ENCODE results near the gene ACE.
"Not testable (repeated sequence)": the region's sequence is repeated elsewhere in the genome, so short reads cannot be mapped to it uniquely, and the experiment has no call there.

ACE gene

DNA sequence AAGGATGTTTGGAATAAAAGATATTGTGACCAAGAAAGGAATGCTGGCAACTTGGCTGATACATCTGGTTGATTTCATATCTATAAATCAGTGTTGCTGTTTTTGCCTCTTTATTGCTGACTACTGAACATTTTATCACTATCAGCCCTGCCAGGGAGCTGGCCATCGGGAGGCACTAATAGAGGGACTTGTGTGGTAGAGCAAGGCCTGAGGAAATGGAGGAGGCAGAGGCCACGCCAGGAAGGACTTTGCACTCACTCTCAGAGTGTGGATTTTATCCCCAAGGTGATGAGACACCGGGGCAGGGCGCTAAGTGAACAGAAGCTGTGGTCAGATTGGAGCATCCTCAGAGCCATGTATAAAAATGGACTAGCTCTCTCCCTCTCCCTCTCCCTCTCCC, 21.4 kb upstream of the ACE start:
- FAIRE-seq (no peak), DNase-seq (ENCODE audit: insufficient read length) (no peak)
- no peak for TF ChIP-seq TAF1 (IDR thresholded peaks at IDR 0.05; ENCODE audit: borderline replicate concordance, low read depth, low read length)
- no peak for TF ChIP-seq POLR2A (IDR thresholded peaks at IDR 0.05; ENCODE audit: low read depth, low read length)
- TF ChIP-seq POLR2AphosphoS5 (IDR thresholded peaks at IDR 0.05; ENCODE audit: low read depth, low read length): no peak

DNA sequence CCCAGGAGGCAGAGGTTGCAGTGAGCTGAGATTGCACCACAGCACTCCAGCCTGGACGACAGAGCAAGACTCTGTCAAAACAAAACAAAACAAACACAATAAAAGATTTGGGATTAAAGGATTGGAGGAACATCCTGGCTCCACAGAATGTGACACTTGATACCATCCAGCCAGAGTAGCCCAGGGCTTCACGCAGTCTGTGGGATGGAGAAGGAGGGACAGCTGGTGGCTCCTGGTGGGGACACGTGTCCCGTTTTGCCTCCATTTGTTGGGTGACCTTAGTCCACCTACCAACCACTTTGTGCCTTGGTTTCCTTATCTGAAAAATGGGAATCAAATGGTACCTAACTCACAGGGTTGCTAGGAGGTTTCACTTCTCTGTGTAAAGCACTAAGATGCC, 18.4 kb upstream of the ACE start:
- DNase-seq (ENCODE audit: insufficient read length): no peak
- TF ChIP-seq POLR2AphosphoS5 (IDR thresholded peaks at IDR 0.05; ENCODE audit: low read depth, low read length) (no peak), TAF1 (IDR thresholded peaks at IDR 0.05; ENCODE audit: borderline replicate concordance, low read depth, low read length) (no peak), POLR2A (IDR thresholded peaks at IDR 0.05; ENCODE audit: low read depth, low read length) (no peak)
- FAIRE-seq: no peak

DNA sequence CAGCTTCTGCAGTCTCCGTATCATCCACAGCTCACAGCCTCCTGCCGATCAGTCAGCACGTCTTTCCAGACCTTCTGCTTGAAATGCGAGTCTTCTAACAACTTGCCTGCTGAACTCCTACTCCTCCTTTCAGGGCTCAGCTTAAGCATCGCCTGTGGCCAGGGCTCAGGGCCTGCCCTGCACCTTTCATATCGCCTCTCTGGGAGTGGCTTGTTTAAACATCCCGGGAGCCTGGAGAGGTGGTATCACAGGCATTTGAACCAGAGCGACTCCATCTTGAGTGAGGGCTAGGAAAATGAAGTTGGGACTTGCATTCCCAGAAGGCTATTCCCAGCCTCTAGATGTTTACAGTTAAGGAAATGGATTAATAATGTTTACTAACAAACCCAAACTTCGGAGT, 16.8 kb upstream of the ACE start:
- DNase-seq (ENCODE audit: insufficient read length): no peak
- FAIRE-seq: no peak
- TF ChIP-seq POLR2A (IDR thresholded peaks at IDR 0.05; ENCODE audit: low read depth, low read length): no peak

DNA sequence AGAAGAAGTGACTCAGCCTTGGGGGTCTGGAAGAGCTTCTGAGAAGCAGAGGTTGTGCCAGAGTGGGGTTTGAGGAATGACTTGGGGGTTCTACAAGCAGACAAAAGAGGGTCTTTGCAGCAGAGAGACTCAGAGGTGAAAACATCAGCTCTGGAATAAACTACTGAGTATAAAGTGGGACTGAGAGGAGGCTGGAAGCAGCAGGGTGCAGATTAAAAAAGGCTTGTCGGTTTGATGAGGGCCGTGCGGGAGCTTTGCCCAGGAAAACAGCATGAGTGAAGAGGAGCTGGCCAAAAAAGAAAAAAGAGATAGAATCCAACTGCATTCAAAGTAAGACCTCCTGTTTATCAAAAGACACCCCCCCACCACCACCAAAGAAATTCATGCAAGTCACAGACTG, 13.1 kb upstream of the ACE start:
- TF ChIP-seq POLR2A (IDR thresholded peaks at IDR 0.05; ENCODE audit: low read depth, low read length): no peak
- TF ChIP-seq POLR2AphosphoS5 (IDR thresholded peaks at IDR 0.05; ENCODE audit: low read depth, low read length): no peak
- TF ChIP-seq TAF1 (IDR thresholded peaks at IDR 0.05; ENCODE audit: borderline replicate concordance, low read depth, low read length): no peak
- DNase-seq (ENCODE audit: insufficient read length) (no peak), FAIRE-seq (no peak)

DNA sequence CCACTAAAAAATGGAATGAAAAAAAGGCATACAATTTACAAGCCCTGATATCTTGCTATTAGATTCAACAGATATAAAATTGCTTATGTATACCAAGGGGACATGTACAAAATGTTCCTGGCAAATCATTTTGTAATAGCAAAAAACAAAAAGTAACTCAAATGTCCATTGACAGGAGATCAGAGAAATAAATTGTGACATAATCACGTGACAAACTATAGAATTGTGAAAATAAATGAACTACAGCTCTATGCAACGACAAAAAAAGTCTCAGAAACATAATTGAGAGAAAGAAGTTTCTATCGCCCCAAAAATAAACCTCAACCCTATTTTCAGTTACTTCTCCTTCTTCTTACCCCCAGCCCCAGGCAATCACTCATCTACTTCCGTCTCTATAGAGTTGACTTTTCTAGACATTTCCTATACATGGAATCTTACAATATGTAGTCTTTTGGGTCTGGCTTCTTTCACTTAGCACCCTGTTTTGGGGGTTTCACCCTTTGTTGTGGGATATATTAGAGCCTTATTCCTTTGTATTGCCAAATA, 12.1 kb upstream of the ACE start:
- FAIRE-seq (no peak), DNase-seq (ENCODE audit: insufficient read length) (no peak)
- no peak for TF ChIP-seq TAF1 (IDR thresholded peaks at IDR 0.05; ENCODE audit: borderline replicate concordance, low read depth, low read length)
- no peak for TF ChIP-seq POLR2A (IDR thresholded peaks at IDR 0.05; ENCODE audit: low read depth, low read length)
- no peak for TF ChIP-seq POLR2AphosphoS5 (IDR thresholded peaks at IDR 0.05; ENCODE audit: low read depth, low read length)

DNA sequence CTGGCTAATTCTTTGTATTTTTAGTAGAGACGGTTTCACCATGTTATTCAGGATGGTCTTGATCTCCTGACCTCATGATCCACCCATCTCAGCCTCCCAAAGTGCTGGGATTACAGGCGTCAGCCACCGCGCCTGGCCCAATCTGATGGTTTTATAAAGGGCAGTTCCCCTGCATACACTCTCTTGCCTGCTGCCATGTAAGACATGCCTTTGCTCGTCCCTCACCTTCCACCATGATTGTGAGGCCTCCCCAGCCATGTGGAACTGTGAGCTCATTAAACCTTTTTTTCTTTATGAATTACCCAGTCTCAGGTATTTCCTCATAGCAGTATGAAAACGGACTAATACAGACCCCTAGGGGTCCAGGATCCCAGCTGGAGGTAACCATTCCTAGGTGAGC, 8.8 kb upstream of the ACE start:
- not testable (repeated sequence) for FAIRE-seq; DNase-seq (ENCODE audit: insufficient read length)

DNA sequence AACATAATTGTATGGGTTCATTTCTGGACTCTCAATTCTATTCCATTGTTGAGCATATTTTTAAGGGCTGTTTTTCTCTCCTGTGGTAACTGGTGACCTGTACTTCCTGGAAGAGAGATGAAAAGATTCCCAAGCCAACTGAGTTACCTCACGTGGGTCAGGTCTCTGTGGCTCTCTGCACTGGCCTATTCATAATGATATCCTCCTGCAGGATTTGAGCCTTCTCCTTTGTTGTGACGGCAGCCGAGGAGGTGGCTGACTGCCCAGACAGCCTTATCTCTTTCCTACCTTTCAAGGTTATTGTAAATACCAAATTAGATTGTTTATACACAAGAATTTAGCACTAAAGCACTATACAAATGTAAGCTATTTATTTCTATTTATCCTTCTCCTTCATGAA, 2.7 kb upstream of the ACE start:
- FAIRE-seq: no peak

DNA sequence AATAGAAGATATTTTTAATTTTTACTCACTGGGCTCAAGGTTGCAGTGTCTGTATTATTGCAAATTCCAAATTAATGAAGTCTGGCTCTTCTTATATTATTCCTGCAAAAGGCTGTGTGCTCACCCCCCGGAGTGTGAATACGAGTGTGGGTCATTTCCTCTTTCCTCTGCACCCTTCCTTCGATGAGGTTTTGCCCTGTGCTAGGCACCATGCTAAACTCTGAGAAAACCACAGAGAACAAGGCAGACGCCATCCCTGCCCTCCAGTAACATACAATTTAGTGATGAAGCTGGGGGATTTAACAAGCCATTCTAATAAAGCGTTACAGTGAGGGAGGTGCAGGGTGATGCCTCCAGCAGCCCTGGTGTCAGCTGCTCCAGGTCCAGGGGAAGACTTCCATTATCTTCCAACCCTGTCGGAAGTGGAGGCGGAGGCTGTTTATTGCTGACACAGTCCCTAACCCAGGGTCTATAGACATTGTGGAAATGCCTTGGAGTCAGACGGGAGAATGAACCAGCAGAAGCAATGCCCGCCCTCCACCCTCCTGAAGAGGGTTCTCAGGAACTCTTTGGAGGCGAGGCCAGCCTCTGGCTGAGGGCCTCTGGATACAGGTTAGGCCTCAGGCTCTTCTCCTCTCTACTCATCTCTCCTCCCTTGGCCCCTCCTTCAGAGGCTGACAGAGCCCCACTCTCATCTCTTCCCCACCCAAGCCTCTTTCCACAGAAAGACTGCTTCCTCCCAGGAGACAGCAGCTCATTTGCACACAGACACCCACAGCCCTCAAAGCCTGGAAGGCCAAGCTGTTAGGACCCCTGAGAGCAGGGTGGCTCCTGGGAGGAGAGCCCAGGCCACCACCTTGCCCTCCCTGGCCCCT, 2.0 kb upstream of the ACE start:
- no peak for FAIRE-seq
- DNase-seq (ENCODE audit: insufficient read length): no peak
- TF ChIP-seq TAF1 (IDR thresholded peaks at IDR 0.05; ENCODE audit: borderline replicate concordance, low read depth, low read length) (no peak), POLR2A (IDR thresholded peaks at IDR 0.05; ENCODE audit: low read depth, low read length) (no peak), POLR2AphosphoS5 (IDR thresholded peaks at IDR 0.05; ENCODE audit: low read depth, low read length) (no peak)

More for the DNA sequence above, 2.7 kb upstream of the ACE start:
- no peak for DNase-seq (ENCODE audit: insufficient read length)
- TF ChIP-seq POLR2A (IDR thresholded peaks at IDR 0.05; ENCODE audit: low read depth, low read length): no peak
- TF ChIP-seq POLR2AphosphoS5 (IDR thresholded peaks at IDR 0.05; ENCODE audit: low read depth, low read length): no peak
- no peak for TF ChIP-seq TAF1 (IDR thresholded peaks at IDR 0.05; ENCODE audit: borderline replicate concordance, low read depth, low read length)

DNA sequence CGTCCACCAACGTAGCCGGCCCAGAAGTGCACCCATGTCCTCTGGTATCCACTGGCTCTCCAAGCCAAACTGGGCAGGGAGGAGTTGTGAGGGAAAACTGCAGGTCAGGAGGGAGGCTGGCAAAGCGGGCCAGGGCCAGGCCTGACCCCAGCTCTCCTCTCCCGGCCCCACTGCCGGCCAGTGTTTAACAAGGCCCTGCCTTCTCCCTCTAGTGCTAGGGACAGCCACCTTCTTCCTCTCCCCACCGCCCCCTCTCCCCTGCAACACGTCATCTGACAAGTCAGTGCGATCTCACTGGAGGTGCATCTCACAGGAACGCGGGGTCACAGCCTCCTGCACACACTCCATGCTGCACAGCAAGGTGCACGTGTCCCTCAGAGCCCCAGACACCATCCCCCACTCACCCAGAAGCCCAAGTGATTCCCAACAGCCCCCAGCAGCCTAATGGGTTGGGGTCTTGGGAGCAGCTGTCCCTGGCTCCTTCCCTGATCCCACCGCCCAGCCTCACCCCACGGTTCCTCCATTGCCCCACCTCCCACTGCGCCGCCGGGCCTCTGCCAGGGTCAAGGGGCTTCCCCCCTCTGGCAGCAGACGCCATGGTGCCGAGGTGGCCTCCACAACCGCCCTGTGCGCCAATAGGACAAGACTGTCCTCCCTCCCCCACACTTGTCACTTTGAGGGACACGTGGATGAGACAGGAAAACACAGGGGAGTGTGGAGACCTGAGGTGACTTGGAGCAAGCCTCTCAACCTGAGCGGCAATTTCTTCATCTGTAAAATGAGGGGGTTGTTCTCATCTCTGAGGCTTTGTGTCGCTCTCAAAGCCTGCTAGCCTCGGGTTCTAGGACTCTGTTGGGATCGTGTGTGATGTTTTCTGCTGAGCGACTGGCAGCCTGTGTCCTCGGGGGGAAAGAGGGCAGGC, 1.1 kb upstream of the ACE start:
- DNase-seq (ENCODE audit: insufficient read length): no peak
- FAIRE-seq: no peak
- no peak for TF ChIP-seq POLR2AphosphoS5 (IDR thresholded peaks at IDR 0.05; ENCODE audit: low read depth, low read length)
- TF ChIP-seq TAF1 (IDR thresholded peaks at IDR 0.05; ENCODE audit: borderline replicate concordance, low read depth, low read length): no peak
- no peak for TF ChIP-seq POLR2A (IDR thresholded peaks at IDR 0.05; ENCODE audit: low read depth, low read length)

DNA sequence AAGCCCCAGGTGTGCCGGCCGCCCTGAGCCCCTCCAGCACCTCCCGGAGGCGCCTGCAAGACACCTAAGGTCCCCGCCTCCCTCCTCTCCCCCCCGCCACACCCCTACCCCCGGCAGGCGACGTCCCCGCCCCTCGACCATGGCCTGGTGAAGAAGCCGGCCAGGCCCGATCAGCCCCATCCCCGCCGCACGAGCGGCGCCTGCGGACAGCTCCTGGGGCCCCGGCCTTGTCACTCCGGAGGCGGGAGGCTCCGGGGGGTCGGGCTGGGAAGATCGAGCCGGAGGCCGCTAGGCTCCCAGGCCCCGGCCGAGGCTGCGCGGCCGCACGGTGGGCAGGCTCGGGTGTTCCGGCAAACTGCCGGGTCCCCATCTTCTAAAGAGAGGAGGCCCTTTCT, 405 bp upstream of the ACE start:
- no peak for DNase-seq (ENCODE audit: insufficient read length)
- no peak for FAIRE-seq
- TF ChIP-seq TAF1 (IDR thresholded peaks at IDR 0.05; ENCODE audit: borderline replicate concordance, low read depth, low read length) (no peak), POLR2A (IDR thresholded peaks at IDR 0.05; ENCODE audit: low read depth, low read length) (no peak), POLR2AphosphoS5 (IDR thresholded peaks at IDR 0.05; ENCODE audit: low read depth, low read length) (no peak)

DNA sequence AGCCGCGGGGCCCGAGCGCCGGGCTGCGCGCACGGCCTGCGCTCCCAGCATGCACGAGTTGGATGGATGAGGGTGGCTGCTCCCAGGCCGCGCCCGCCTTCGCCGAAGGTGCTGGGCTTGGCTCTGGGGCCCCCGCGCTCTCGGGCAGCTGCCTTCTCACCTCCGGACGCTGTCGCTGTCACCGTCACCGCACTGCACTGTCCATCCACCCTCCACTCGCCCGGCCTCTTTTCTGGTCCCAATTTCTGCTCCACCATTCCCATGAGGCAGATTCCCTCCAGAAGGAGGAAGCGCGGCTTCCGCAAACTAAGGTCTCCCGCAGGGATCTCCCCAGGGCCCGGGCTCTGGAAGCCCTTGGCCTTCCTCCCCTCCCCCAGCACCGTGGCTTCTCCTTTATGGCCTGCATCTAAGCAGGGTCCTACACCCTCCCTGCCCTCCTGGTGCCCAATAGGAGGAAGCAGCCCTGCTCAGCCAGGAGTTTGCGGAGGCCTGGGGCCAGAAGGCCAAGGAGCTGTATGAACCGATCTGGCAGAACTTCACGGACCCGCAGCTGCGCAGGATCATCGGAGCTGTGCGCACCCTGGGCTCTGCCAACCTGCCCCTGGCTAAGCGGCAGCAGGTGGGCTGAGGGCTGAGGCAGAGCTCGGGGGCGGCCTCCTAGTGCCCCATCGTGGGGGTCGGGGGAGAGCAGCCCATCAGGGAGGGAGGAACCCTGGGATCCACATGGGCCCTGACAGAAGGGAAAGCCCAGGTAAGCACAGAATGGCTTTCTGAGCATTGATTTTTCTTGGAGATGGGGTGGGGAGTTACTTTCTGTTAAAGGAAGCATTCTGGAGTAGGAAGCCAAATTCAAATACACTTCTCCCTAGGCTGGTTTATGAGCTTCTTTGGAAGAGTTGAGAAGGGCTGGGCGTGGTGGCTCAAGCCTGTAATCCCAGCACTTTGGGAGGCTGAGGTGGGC, 899 bp downstream of the ACE start:
- no peak for FAIRE-seq
- TF ChIP-seq POLR2AphosphoS5 (IDR thresholded peaks at IDR 0.05; ENCODE audit: low read depth, low read length): no peak
- TF ChIP-seq TAF1 (IDR thresholded peaks at IDR 0.05; ENCODE audit: borderline replicate concordance, low read depth, low read length): no peak
- TF ChIP-seq POLR2A (IDR thresholded peaks at IDR 0.05; ENCODE audit: low read depth, low read length): no peak
- no peak for DNase-seq (ENCODE audit: insufficient read length)
